ENCODE measurements around the gene RFXANK.

Gene RFXANK

DNA sequence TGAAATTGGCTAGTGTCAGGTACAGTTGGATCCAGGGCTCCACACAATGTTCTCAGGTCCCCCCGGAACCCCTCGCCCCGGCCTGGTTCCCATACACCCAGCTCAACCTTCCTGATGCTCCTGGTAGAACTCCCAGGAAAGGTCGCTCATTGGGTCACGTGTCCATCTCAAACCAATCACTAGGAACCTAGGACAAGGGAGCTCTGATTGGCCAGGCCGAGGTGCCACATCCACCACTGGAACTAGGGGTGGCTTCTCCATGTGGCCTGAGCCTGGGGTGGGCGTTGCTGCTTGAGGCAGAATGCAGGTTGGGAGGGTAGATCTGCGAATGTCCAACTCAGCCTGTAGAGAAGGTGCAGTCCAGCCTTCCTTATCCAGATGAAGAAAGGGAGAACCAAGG lies 15.1 kb upstream of the RFXANK start:
- Histone ChIP-seq H3K27ac (ENCODE audit: low read length) (no peak overlapping the region), H3K79me2 (ENCODE audit: insufficient read depth, low read length) (no peaks in the 10 kb centered on the region), H3K9me3 (ENCODE audit: insufficient read depth, low read length, severe bottlenecking) (no peaks in the 10 kb centered on the region), H3K4me2 (ENCODE audit: insufficient read depth, low read length) (no peak overlapping the region), H2AFZ (ENCODE audit: low read depth, low read length) (no peak overlapping the region), H3K4me1 (ENCODE audit: insufficient read depth, low read length) (no peaks in the 10 kb centered on the region), H3K9ac (ENCODE audit: low read depth, low read length) (no peak overlapping the region), H3K4me3 (ENCODE audit: low read depth in 1 of 2, low read length in 2 of 2) (no peak overlapping the region), H3K27me3 (ENCODE audit: insufficient read depth, low read length, poor library complexity) (no peaks in the 10 kb centered on the region), H4K20me1 (ENCODE audit: insufficient read depth, low read length) (no peaks in the 10 kb centered on the region), H3K36me3 (ENCODE audit: insufficient read depth, low read length) (peaks cover 44% of the 10 kb centered on the region)
- ATAC-seq (ENCODE audit: insufficient read depth, low read depth) (no peak), DNase-seq (no peak)
- TF ChIP-seq EZH2 (IDR thresholded peaks at IDR 0.05; ENCODE audit: borderline replicate concordance, low read depth, low read length, severe bottlenecking) (no peak), CTCF (IDR thresholded peaks at IDR 0.05; ENCODE audit: borderline replicate concordance, extremely low read depth, low read length, poor library complexity, severe bottlenecking) (no peak)

DNA sequence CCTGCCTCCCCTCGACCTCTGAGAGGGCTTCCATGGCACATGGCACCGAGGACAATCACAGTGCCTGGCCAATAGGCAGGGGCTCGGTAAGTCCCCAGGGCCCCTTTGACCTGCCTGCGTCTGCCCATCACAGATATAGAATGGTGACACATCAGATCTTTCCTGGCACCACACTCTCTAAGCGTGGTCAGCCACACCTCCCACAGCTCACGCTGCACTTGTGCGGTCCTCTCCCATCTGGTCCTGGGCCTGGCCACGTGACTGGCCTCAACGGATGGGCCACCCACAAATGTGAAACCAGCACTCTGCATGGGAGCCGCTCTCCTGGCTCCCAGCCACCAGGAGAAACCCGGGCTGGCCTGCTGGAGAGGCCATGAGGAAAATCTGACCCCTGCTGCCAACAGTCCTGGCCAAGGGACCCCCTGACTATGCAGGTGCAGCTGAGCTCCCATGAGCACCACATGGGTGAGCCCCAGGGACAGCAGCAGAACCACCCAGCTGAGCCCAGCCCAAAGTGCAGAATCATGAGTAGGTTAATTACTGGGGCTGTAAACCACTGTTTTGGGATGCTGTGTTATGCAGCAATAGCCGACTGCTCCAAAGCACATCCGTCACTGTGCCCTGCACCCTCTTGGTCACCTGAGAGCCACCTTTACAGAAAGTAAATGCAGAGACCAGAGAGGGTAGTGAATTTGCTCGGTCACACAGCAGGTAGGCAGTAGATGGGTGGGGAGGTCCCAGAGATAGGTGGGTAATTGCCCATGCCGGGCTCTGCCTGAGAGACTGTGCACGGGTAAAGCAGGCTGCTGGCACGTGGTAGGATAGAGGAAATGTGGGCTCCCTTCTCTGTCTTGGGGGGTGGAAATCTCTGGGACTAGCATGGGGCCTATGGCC lies 12.3 kb upstream of the RFXANK start:
- H2AFZ ChIP-seq (ENCODE audit: low read depth, low read length) = no peak overlapping the region
- no peak overlapping the region for H3K27ac ChIP-seq (ENCODE audit: low read length)
- H3K4me1 ChIP-seq (ENCODE audit: insufficient read depth, low read length) = no peaks in the 10 kb centered on the region
- H3K9ac ChIP-seq (ENCODE audit: low read depth, low read length) = no peak overlapping the region
- H4K20me1 ChIP-seq (ENCODE audit: insufficient read depth, low read length) = 0 out of 2 replicates have a peak, but pooled peaks cover under 1% of the 10 kb centered on the region
- ATAC-seq (ENCODE audit: insufficient read depth, low read depth) (no peak), DNase-seq (no peak)
- no peak overlapping the region for H3K4me3 ChIP-seq (ENCODE audit: low read depth in 1 of 2, low read length in 2 of 2)
- no peaks in the 10 kb centered on the region for H3K9me3 ChIP-seq (ENCODE audit: insufficient read depth, low read length, severe bottlenecking)
- no peaks in the 10 kb centered on the region for H3K79me2 ChIP-seq (ENCODE audit: insufficient read depth, low read length)
- H3K27me3 ChIP-seq (ENCODE audit: insufficient read depth, low read length, poor library complexity) = no peaks in the 10 kb centered on the region
- TF ChIP-seq CTCF (IDR thresholded peaks at IDR 0.05; ENCODE audit: borderline replicate concordance, extremely low read depth, low read length, poor library complexity, severe bottlenecking) (no peak), EZH2 (IDR thresholded peaks at IDR 0.05; ENCODE audit: borderline replicate concordance, low read depth, low read length, severe bottlenecking) (no peak)
- peaks cover 52% of the 10 kb centered on the region for H3K36me3 ChIP-seq (ENCODE audit: insufficient read depth, low read length)
- no peak overlapping the region for H3K4me2 ChIP-seq (ENCODE audit: insufficient read depth, low read length)

GRCh38 chr19:19181488-19181998 lies 10.5 kb upstream of the RFXANK start:
- Histone ChIP-seq H3K4me2 (ENCODE audit: insufficient read depth, low read length) (no peak overlapping the region), H4K20me1 (ENCODE audit: insufficient read depth, low read length) (0 out of 2 replicates have a peak, but pooled peaks cover 7% of the 10 kb centered on the region), H3K9ac (ENCODE audit: low read depth, low read length) (no peak overlapping the region), H3K79me2 (ENCODE audit: insufficient read depth, low read length) (peaks cover 3% of the 10 kb centered on the region; the same call in 1 of the 2 replicates), H3K4me3 (ENCODE audit: low read depth in 1 of 2, low read length in 2 of 2) (no peak overlapping the region), H2AFZ (ENCODE audit: low read depth, low read length) (no peak overlapping the region), H3K36me3 (ENCODE audit: insufficient read depth, low read length) (peaks cover 63% of the 10 kb centered on the region), H3K4me1 (ENCODE audit: insufficient read depth, low read length) (no peaks in the 10 kb centered on the region), H3K27ac (ENCODE audit: low read length) (no peak overlapping the region), H3K9me3 (ENCODE audit: insufficient read depth, low read length, severe bottlenecking) (no peaks in the 10 kb centered on the region), H3K27me3 (ENCODE audit: insufficient read depth, low read length, poor library complexity) (no peaks in the 10 kb centered on the region)
- DNase-seq = no peak
- TF ChIP-seq EZH2 (IDR thresholded peaks at IDR 0.05; ENCODE audit: borderline replicate concordance, low read depth, low read length, severe bottlenecking) = no peak
- TF ChIP-seq CTCF (IDR thresholded peaks at IDR 0.05; ENCODE audit: borderline replicate concordance, extremely low read depth, low read length, poor library complexity, severe bottlenecking) = no peak
- no peak for ATAC-seq (ENCODE audit: insufficient read depth, low read depth)
